ENCODE data around the gene SAMD3. TPM values are rescaled to one million over a fixed set of nuclear protein-coding genes. Genes with fewer than 3 reads are reported as not detected.

SAMD3 gene
- total and polyA plus RNA-seq, 2 donors (not counting 3 experiments of a cell fraction or from before 2014, with no cell fraction given) = not detected

DNA sequence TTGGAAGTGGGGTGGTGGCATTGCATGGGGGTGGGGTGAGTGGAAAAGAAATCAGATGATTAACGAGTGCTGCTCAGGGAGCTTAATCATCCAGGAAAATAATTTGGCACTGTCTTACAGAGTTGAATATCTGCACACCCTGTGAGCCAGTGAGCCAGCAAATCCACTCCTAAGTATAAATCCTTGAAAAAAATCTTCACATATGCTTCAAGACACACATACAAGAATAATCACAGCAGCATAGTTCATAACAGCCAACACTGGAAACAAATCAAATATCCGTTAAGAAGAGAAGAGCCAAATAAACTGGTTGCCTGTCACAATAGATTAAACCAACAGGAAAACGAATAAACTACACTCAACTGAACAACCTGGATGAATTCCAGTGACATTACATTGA, 62.8 kb downstream of the SAMD3 start:
- Histone ChIP-seq H3K9me3 (replicated peaks; ENCODE audit: control insufficient read depth, insufficient read depth, low read length) (no peaks in the 10 kb centered on the region), H3K27me3 (ENCODE audit: control insufficient read depth in 2 of 2, insufficient read depth in 2 of 2, low read length in 2 of 2) (peaks cover 2 to 7% of the 10 kb centered on the region in 2 experiments), H4K20me1 (replicated peaks; ENCODE audit: control insufficient read depth, extremely low read depth, insufficient read depth, low read length) (no peaks in the 10 kb centered on the region), H3K4me2 (ENCODE audit: insufficient read depth, low read length) (no peak overlapping the region), H3K4me1 (ENCODE audit: control insufficient read depth, extremely low read depth, insufficient read depth, low read length) (no peaks in the 10 kb centered on the region), H3K36me3 (ENCODE audit: control insufficient read depth in 2 of 2, extremely low read depth in 1 of 2, insufficient read depth in 2 of 2, low read length in 2 of 2) (no peaks in the 10 kb centered on the region), H3K79me2 (ENCODE audit: control insufficient read depth, insufficient read depth, low read length) (no peaks in the 10 kb centered on the region), H3K27ac (ENCODE audit: insufficient read depth, low read depth, low read length) (no peak overlapping the region), H3K9ac (replicated peaks; ENCODE audit: extremely low read depth, insufficient read depth, low read length) (no peak overlapping the region), H3K4me3 (replicated peaks in 1 of 3; ENCODE audit: insufficient read depth in 1 of 3, low read depth in 1 of 3, low read length in 3 of 3) (no peak overlapping the region), H3K9me1 (replicated peaks; ENCODE audit: control insufficient read depth, extremely low read depth, insufficient read depth, low read length) (no peaks in the 10 kb centered on the region), H2AFZ (ENCODE audit: low read depth, low read length) (no peak overlapping the region)
- POLR2A ChIA-PET = no interaction called here
- DNase-seq (ENCODE audit: low read depth, low spot score) (no peak), FAIRE-seq (no peak)
- dilution Hi-C loops (cut with MboI; ENCODE audit: extremely low pct_ligation_motif_present, low sequenced_read_pairs) (no loop called here), intact Hi-C loops (cut with micrococcal nuclease) (no loop called here)
- TF ChIP-seq MYC (IDR thresholded peaks at IDR 0.05; ENCODE audit: low read depth, low read length) (no peak), POLR2A (IDR thresholded peaks at IDR 0.05; ENCODE audit: low read depth, low read length) (no peak), JUN (IDR thresholded peaks at IDR 0.05; ENCODE audit: borderline replicate concordance, insufficient read depth, insufficient read length, low read depth) (no peak), MAX (IDR thresholded peaks at IDR 0.05; ENCODE audit: insufficient read depth, insufficient read length) (no peak), GATA2 (IDR thresholded peaks at IDR 0.05; ENCODE audit: insufficient read depth, insufficient read length, low read depth, low read length) (no peak), POLR2AphosphoS5 (IDR thresholded peaks at IDR 0.05; ENCODE audit: insufficient read depth, low read depth, low read length) (no peak), FOS (IDR thresholded peaks at IDR 0.05; ENCODE audit: borderline replicate concordance, insufficient read depth, low read length) (no peak), EZH2 (IDR thresholded peaks at IDR 0.05; ENCODE audit: borderline replicate concordance, low read depth, low read length, severe bottlenecking) (no peak)
- TF ChIP-seq, protein P1, sequence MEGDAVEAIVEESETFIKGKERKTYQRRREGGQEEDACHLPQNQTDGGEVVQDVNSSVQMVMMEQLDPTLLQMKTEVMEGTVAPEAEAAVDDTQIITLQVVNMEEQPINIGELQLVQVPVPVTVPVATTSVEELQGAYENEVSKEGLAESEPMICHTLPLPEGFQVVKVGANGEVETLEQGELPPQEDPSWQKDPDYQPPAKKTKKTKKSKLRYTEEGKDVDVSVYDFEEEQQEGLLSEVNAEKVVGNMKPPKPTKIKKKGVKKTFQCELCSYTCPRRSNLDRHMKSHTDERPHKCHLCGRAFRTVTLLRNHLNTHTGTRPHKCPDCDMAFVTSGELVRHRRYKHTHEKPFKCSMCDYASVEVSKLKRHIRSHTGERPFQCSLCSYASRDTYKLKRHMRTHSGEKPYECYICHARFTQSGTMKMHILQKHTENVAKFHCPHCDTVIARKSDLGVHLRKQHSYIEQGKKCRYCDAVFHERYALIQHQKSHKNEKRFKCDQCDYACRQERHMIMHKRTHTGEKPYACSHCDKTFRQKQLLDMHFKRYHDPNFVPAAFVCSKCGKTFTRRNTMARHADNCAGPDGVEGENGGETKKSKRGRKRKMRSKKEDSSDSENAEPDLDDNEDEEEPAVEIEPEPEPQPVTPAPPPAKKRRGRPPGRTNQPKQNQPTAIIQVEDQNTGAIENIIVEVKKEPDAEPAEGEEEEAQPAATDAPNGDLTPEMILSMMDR (IDR thresholded peaks at IDR 0.05; ENCODE audit: extremely low read depth in 1 of 2, insufficient read depth in 1 of 2, low read depth in 1 of 2, low read length in 2 of 2) = no peak
- BruUV-seq (replicated peaks) = no TSS peak
- CTCF ChIA-PET = interaction anchor here (1.5 kb wide), 1 partner anchor 70 kb away, joined by 3 read pairs; no protein-coding TSS in a partner anchor

Measured in endothelial cell of umbilical vein (primary cell).